HG02571 (cell line): ENCODE data around the gene THSD7A.

Experiments
- ATAC-seq: cut with Tn5 transposase; IDR thresholded peaks from one replicate; pipeline ENCODE4 v1.9.1; 2021; ENCODE audit warnings: mild to moderate bottlenecking, moderate library complexity; ENCODE audit not compliant: unreplicated experiment

THSD7A gene, protein sequence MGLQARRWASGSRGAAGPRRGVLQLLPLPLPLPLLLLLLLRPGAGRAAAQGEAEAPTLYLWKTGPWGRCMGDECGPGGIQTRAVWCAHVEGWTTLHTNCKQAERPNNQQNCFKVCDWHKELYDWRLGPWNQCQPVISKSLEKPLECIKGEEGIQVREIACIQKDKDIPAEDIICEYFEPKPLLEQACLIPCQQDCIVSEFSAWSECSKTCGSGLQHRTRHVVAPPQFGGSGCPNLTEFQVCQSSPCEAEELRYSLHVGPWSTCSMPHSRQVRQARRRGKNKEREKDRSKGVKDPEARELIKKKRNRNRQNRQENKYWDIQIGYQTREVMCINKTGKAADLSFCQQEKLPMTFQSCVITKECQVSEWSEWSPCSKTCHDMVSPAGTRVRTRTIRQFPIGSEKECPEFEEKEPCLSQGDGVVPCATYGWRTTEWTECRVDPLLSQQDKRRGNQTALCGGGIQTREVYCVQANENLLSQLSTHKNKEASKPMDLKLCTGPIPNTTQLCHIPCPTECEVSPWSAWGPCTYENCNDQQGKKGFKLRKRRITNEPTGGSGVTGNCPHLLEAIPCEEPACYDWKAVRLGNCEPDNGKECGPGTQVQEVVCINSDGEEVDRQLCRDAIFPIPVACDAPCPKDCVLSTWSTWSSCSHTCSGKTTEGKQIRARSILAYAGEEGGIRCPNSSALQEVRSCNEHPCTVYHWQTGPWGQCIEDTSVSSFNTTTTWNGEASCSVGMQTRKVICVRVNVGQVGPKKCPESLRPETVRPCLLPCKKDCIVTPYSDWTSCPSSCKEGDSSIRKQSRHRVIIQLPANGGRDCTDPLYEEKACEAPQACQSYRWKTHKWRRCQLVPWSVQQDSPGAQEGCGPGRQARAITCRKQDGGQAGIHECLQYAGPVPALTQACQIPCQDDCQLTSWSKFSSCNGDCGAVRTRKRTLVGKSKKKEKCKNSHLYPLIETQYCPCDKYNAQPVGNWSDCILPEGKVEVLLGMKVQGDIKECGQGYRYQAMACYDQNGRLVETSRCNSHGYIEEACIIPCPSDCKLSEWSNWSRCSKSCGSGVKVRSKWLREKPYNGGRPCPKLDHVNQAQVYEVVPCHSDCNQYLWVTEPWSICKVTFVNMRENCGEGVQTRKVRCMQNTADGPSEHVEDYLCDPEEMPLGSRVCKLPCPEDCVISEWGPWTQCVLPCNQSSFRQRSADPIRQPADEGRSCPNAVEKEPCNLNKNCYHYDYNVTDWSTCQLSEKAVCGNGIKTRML (N-terminal part only)

DNA sequence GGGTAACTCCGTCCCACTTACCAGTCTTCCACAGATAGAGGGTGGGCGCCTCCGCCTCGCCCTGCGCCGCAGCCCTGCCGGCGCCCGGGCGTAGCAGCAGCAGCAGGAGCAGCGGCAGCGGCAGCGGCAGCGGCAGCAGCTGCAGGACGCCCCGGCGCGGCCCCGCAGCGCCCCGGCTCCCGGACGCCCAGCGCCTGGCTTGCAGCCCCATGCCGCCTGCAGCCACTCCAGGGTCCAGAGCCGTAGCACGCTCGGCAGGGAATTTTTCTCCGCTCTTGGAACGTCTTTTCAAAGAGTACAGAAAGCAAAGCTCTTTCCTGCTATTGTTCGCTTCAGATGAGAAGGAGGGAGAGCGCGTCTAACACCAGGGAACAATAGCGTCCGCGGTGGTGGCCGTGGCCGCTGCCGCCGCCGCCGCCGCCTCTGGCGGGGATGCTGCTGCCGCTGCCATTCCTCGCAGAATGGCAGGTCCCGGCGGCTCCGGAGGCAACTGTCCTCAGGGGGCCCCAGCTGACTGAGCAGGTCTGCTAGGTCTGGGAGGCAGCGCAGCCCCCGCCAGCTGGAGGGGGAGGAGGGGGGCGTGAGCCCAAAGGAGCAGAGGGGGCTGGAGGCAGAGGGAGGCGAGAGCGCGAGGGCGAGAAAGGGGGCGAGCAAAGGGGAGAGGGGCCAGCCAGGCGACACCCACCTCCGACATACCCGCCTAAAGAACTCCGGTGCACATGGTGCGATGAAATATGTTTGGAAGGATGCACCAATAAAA lies at the start of gene THSD7A:
Gene THSD7A, minus strand, starts transcription at position 463 of the 760 bp plus-strand sequence. Its CDS starts 252 bp downstream, at position 211.
- ATAC-seq, result no peak

DNA sequence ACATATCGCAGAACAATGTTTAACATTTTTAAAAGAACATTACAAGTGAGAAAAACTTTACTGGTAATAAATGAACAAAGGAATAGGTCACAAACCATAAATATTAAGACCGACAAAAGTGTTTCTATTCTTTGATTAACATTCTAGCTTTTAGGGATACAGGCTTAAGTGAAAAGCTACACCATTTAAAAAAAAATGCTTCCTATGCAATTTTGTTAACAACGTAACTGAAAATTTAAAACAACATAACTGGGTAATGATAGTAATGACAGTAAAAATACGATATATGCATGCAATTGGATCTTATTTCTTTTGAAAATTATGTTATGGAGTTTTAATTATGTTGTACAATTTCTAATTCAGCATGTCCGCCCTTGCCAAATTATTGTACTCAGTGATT lies 49.7 kb upstream of the THSD7A start:
- no peak for ATAC-seq

DNA sequence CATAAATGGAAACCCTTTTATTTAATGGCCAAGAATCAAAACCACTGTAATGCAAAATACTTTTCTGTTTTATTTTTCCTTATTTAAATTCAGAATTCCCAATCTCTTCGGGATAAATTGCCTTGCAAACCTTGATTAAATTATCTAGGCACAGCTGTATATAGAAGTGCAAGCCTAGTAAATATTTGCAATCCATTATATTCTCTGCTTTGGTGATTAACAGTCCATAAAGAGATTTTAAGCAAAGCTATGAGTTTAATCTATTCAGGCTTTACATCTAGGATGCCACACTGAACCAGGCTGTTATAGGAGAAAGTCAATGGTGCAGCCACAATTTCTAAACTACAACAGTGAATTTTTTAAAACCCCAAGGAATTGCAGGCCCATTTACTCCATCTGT lies 43.6 kb upstream of the THSD7A start:
- ATAC-seq, result no peak

DNA sequence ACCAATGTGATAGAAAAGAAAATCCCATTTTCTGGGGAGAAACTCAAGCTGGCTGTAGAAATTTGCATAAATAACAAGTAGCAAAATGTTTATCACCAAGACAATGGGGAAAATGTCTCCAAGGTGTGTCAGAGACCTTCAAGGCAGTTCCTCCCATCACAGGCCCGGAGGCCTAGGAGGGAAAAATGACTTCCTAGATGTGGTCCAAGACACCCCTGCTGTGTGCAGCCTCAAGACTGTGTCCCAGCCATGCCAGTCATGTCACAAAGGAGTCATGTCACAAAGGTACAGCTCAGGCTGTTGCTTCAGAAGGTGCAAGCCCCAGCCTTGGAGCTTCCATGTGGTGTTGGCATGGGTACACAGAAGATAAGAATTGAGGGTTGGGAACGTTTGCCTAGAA lies 33.7 kb upstream of the THSD7A start:
- ATAC-seq, result no peak

DNA sequence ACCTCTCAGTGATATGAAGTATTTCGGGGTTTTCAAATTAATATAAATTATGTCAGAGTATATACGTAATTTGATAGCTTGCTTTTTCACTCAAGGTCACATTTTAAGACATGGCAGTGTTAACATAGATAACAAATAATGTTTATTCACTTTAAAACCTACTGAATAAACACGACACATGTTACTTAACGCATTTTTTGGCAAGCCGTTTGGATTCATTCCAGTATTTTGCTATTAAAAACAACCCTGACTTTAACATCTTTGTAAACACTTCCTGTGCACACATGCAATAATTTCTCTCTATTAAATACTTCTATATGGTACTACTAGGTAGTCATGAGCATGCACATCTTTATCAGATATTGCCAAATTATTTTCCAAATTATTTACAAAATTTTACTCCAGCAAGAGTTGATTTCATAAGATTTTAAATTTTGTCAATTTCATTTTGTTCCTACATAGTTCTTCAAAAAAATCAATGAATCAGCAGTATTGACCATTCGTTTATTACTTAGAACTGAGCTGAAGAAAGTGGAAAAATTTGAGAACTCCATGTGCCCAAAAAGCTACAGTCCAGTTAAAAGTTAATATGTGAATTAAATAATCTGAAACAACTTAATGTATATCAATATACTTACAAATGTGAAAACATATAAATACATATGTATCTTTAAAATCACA lies 26.8 kb upstream of the THSD7A start:
- no peak for ATAC-seq

DNA sequence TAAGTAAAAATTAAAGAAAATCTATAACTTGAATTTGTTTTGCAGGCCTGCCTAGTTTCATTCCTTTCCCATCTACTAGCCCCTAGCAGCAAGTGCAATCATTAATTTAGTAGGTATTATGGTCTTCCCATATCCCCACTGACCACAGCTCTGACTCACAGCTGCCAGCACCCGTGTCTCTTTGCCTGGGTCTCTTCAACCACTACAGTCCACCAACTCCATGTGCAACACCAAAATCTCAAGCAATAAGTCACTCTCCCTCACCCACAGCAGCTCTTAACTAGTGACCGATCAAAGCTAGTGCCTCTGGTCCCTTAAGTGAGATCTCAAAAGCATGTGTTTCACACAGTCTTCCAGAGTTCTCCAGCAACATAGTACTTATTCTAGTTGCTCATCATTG lies 26.0 kb upstream of the THSD7A start:
- no peak for ATAC-seq

DNA sequence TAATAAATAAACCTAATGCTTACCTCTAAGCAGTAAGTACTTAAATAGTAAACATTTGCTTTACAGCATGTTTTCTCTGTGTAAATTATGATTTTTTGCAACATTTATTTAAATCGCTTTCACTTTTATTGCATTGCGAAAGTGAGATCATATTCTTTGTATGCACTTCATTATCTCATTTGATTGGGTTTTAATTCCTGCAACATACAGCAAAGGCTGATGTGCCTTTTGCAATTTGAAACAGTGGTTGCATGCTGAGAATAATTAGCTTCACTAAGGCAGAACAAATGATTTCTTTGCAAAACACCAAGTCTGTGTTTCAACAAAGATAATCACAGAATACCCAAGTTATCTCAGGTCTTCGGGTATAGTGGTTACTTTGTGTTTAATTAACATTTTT lies 16.3 kb upstream of the THSD7A start:
- no peak for ATAC-seq

DNA sequence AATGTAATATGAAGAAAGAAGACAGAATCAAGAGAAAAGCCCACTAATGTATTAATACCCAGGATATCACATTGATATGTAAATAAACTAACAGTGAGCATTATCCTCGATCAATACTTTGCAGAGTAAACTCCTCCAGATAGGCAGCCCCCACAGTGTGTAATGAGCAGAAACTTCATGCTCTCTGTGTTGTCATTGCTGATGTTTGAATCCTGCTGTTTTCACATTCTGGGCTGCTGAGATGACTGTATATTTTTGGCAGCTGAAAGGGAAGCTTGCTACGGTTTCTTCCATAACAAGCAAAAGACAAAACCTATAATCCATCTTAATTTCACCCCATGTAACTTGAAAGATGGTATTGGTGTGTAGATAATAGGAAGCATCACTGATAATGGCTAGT lies 15.3 kb upstream of the THSD7A start:
- no peak for ATAC-seq

DNA sequence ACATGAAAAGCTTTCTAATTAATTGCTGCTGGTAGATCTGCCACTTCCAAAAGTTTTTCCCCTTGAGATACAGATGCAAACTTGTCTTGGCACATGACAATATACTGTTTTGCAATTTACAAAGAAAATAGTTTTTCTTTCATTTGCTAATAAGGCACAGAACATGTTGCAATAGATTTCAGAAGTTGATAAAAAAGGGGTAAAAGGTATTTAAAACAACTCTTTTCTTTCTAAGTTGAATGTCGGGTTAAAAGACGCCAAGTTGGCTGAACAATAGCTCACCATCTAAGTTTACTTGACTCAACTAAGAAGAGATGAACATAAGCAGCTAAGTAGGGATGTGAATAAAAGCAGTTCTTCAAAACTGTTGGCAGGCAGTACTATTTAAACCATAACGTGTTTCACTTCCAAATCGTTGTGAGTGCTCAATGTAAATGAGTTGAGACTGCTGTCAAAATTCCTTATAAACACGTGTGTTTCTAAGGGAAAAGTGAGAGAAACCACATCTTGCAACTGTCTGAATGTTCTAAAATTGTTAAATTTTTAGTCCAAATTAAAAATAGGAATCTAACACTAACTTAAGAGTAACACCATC lies 14.5 kb upstream of the THSD7A start:
- no peak for ATAC-seq

DNA sequence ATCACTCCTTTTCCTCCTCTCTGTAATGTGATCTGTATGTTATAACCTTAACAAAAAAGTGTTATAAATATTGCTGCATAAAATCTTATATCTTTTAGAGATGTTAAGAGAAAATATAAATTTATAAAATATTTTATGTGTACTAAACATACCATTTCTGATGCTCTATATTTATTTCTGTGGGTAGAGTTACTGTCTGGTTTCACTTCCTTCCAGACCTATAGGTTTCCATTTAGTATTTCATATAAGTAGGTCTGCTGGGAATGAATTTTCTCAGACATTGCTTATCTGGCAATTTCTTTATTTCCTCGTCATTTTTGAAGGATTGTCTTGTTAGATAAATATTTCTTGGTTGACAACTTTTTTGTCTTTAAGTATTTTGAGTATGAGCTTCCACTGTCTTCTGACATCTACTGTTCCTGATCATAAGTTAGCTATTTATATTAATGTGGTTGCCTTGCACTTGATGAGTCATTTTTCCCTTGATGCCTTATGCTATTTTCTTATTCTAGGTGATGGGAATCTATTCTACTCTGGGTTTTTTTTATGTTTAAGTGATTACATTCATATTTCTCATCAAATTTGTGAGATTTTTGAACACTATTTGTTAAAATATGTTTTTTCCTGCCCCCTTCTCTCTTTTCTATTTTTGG lies 11.2 kb upstream of the THSD7A start:
- ATAC-seq, result no peak

DNA sequence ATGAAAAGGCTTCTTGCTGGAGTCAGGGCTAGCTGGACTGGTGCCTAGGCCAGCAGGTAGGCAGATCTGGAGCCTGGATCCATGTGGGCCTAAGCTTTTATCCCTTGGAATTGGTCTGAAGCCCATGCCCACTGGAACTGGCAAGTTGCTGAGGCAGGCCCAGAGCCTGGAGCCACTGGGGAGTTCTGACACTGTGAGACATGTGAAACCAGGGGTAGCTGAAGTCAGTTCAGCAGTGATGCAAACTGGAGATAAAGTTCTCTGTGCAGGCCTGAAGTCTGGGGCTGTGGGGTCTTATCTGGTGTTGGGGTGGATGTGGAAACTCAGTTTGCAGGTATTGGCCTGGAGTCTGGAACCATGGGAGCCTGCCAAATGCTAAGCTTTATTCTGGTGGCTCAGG lies 9.7 kb upstream of the THSD7A start:
- no peak for ATAC-seq

DNA sequence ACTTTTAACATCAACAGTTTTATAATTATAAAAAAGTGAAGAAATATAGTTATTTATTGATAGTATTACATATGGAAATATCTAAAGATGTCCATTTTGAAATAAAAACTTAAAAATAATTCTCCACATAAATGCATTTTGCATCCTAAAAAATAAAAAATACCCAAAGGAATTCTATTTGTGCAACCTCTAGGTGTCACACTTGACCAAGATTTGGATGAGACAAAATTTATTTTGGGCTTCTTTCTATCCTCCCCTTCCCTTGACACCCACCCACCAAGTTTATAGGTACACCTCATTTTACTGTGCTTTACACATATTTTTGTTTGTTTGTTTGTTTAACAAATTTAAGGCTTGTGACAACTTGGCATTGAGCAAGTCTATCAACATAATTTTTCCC lies 3.3 kb upstream of the THSD7A start:
- no peak for ATAC-seq

DNA sequence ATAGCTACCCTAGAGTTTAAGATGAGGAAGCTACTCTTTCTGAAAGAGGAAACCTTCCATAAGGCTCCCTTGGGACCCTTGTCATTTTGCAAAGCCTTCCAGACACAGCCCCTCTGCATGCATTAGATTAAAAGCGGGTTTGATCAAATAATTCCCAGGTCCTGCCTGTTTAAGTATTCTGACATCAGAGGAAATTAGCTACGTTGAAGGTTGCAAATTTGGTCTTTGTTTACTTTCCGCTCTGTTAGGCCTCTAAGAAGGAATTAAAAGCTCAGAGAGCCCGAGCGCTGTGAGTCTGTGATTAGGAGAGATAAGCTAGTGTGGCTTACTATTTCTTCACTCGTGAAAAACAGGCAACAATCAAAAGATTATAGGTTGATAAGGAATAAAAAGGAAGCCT lies 1.4 kb upstream of the THSD7A start:
- no peak for ATAC-seq

DNA sequence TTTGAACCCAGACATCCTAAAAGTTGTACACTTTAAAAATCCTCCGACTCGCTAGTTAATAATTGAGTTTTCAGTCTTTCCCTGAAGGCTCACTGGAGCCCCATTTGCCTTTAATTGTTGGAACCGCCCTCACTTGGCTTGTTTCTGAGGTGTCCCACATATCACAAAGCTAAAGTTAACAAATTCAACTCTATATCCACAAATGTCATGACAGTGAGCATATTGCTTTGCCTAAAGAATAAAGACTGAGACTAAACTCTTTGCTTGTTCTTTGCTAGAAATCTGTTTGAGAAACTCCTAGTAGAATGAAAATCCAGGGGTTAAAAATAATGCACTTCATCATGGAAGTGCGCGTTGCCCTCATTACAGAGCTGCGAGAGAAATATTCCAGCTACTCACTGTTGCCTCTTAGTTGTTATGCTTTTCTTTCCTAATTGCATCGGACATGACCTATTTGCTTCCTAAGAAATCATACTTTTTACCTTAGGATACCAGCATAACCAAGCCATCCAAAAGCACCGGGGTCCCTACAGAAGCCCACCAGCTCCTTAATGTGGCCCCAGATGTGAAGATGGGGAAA lies 752 bp downstream of the THSD7A start:
- ATAC-seq, result no peak

DNA sequence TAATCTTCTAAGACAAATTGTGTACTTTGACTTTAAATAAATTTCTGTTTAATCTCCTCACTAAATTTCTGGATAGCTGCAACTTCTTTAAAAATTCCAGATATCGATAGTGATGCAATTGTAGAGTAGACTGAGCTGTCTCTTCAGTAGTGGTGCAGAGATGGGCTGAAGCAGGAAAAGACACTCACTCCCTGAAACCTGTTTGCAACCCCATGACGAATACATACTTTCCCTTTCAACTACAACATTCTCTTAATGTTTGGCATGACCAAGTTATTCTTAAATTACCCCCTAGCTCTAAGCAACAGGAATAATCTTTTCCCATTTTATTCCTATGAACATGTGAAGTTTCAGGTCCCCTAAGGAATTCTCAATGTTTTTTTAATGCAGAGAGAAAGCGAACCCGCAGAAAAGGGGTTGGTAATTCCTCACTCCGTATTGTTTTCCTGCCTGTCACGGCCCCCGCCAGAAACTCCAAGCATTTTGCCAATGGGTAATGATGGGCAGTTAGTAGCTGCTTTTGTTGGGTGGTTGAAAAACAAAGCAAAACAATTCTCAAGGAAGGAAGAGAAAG lies 1.3 kb downstream of the THSD7A start:
- ATAC-seq, result no peak

DNA sequence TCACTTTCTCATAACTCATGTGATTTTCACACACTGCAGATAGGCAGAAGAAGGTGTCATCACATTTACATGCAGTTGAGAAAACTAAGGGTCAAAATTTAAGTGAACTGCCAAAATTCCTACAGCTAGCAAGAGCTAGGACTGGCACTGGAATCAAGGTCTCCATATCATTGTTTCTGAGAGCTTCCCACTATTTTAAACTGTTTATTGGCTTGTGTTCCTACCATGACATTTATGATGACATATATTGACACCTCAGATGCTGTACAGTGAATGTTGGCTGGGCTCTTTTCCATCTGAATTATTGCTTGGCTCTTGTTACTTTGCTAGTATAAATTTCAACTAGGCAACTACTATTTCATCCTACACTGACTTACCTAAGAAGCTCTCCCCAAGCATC lies 2.0 kb downstream of the THSD7A start:
- ATAC-seq, result no peak

DNA sequence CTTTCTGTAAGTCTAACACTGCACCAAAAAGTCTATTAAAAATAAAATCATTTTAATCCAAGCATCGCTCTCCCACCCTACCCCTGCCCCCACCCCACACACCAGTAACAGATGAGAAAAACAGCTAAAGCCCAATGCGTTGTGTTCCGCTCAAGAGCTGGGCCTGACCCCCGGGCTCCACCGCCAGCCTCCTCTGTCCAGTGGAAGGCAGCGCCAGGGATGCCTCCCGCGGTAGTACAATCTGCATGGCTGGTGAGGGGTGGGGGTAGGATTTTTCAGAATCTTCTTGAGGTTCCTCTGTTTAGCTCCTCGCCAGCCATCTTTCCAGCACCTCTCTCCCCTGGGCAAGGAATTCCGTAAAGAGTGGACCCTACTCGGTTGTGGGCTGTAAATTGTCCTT lies 12.1 kb downstream of the THSD7A start:
- ATAC-seq, result no peak

DNA sequence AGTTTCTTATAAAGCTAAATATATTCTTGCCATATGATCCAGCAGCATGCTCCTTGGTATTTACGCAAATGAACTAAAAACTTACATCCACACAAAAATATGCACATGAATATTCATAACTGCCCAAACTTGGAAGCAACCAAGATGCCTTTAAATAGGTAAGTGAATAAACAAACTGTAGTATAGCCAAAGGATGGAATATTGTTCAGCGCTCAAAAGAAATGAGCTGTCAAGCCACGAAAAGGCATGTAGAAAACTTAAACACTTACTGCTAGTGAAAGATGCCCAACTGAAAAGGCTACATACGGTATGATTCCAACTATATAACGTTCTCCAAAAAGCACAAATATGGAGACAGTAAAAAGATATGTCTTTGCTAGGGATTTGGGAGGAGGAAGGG lies 12.7 kb downstream of the THSD7A start:
- no peak for ATAC-seq
